ENCODE results near the gene KLHL6.
"Not testable (repeated sequence)": the region's sequence is repeated elsewhere in the genome, so short reads cannot be mapped to it uniquely, and the experiment has no call there.

The KLHL6 gene

GRCh38 chr3:183555541-183556081 is at the start of gene KLHL6:
TSS of gene KLHL6 (minus strand) at chr3:183555706. CDS start at chr3:183555653, 53 bp downstream.
- DNase-seq (ENCODE audit: low read depth): no peak

DNA sequence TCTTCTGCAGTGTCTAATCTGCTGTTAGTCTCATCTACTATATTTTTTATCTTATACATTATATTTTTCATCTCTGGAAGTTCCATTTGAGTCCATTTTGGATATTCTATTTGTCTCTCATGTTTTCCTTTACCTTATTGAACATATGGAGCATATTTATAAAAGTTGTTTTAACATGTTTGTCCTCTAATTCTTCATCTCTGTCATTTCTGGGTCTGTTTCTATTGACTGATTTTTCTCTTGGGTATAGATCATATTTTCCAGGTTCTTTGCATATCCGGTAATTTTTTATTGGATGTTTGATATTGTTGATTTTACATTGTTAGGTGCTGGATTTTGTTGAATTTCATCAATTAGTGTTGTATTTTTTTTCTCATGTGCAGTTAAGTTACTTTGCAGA is 42.5 kb upstream of the KLHL6 start:
- DNase-seq (ENCODE audit: low read depth): no peak

DNA sequence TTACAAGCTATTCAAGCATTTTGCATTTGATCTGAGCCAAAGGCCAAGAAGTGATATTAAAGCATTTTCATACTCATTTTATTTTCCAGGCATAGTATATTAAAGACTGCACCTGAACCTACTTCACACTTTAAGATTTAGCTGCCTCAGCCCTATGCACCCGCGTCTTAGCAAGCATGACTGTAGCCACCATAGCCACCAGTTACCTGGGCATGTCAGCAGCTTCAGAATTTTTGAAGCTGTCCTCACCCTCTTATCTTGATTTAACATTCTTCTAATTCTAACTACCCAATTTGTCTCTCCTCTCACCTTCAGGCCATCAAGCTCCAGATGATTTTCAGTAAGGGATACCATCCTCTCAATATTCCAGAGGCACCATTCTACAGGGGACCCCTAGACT is 39.1 kb upstream of the KLHL6 start:
- no peak for DNase-seq (ENCODE audit: low read depth)

DNA sequence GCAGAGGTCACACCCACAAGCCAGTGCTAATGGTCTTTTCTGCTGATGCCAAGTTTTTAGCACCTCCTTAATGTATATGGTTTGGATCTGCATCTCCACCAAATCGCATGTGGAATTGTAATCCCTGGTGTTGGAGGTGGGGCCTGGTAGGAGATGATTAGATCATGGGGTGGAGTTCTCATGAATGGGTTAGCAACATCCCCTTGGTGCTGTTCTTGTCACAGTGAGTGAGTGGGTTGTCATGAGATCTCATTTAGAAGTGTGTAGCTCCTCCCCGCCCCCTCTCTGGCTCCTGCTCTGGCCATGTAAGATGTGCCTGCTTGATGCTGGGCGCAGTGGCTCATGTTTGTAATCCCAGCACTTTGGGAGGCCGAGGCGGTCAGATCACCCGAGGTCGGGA is 37.3 kb upstream of the KLHL6 start:
- DNase-seq (ENCODE audit: low read depth): no peak

DNA sequence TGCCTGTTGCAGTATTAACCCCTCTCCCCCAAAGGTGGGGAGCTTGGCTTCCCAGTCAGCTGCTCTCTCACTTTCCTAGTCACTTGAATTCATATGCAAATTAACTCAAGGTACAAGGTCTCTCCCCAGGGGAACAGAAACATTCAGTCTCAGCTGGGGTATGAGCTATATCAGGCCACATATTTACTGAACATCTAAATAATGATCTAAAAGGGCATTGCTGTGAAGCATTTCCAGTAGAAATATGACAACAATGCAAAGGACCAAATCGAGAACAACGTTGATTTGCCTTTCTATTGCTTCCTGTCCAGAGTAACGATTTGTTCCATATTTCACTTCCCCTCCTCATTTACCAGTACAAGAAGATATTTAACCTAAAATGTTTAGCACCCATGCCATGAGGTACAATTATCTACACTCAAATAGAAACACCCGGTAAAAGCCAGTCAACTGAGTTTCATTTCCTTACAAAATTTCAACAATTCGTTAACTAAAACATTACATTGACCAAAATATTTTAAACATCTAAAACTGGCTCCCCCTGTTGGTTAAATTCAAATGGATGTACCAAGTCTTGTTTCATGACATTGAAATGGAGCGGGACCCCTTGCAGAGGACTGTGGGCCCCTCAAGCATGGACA is 36.5 kb upstream of the KLHL6 start:
- DNase-seq (ENCODE audit: low read depth): no peak

GRCh38 chr3:183590442-183590841 is 34.9 kb upstream of the KLHL6 start:
- DNase-seq (ENCODE audit: low read depth): no peak

GRCh38 chr3:183587336-183587735 is 31.8 kb upstream of the KLHL6 start:
- no peak for DNase-seq (ENCODE audit: low read depth)

DNA sequence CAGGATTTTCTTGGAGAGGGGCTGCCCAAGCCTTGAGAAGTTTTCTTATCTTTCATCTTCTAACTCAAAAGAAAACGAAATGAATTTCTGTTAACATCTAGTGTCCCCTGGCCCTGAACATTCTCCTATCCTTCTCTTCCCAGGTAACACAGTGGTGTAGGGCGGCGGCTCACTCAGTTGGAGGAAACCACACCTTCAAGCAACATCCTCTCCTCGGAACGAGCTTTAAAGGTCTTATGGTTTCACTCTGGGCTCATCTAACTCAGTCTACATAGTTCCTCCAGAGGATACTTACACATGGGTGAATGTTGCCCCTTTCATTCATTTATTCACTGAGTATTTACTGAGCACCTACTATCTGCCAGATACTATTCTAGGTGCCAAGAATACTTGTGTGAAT is 31.0 kb upstream of the KLHL6 start:
- DNase-seq (ENCODE audit: low read depth): no peak

GRCh38 chr3:183584914-183585280 is 29.4 kb upstream of the KLHL6 start:
- no peak for DNase-seq (ENCODE audit: low read depth)

- DNase-seq (ENCODE audit: low read depth): peak; percentile 11
Measured at GRCh38 chr3:183584246-183584913, 28.9 kb upstream of the KLHL6 start.

- DNase-seq (ENCODE audit: low read depth): no peak
Measured at GRCh38 chr3:183583331-183584245, 28.1 kb upstream of the KLHL6 start.

DNA sequence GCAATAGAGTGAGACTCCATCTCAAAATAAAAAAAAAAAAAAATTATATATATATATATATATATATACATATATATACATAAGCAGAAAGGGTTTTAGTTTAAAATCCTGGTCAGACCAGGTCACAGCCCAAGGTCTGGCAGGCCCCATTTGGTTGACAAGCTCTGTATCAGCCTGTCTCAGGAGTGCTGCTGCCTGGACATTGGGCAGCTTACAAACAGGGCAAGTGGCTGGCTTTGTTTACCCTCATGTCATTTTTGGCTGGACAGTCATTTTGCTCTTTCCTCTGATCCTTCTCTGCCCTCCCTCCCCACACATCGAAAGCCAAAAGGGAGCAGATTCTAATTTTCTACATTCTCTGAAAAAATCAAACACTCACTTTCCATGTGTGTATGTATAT is 26.7 kb upstream of the KLHL6 start:
- DNase-seq (ENCODE audit: low read depth): no peak

GRCh38 chr3:183581496-183582155 is 26.1 kb upstream of the KLHL6 start:
- no peak for DNase-seq (ENCODE audit: low read depth)

GRCh38 chr3:183579967-183580900 is 24.7 kb upstream of the KLHL6 start:
- no peak for DNase-seq (ENCODE audit: low read depth)

DNA sequence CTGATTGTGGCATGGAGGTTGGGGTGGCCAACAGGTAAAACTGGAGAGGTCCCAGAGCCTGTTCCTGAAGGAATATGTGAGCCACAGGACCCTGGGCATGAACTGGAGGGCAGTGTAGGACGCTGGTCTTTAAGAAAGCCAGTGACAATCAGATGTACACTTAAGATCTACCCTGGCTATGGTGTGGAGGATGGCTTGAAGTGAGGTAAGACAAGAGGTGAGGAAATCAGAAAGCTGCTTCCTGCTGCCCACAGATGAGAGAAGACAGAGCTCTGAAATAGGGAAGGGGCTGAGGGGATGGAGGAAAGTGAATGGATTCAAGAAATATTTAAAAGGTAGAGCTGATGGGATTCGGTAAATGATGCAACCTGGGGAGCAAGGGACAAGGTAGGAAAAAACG is 22.7 kb upstream of the KLHL6 start:
- DNase-seq (ENCODE audit: low read depth): no peak

GRCh38 chr3:183577346-183577745 is 21.8 kb upstream of the KLHL6 start:
- DNase-seq (ENCODE audit: low read depth): no peak

- peak; percentile 27 for DNase-seq (ENCODE audit: low read depth)
Measured at GRCh38 chr3:183576487-183577107, 21.1 kb upstream of the KLHL6 start.

GRCh38 chr3:183572935-183573334 is 17.4 kb upstream of the KLHL6 start:
- no peak for DNase-seq (ENCODE audit: low read depth)

- not testable (repeated sequence) for DNase-seq (ENCODE audit: low read depth)
Measured at GRCh38 chr3:183570191-183570590, 14.7 kb upstream of the KLHL6 start.

- DNase-seq (ENCODE audit: low read depth): no peak
Measured at GRCh38 chr3:183566880-183567279, 11.4 kb upstream of the KLHL6 start.

- no peak for DNase-seq (ENCODE audit: low read depth)
Measured at GRCh38 chr3:183564046-183564445, 8.5 kb upstream of the KLHL6 start.

Measured in fibroblast of gingiva (primary cell).